ENCODE results near the gene SLC25A24.
"Not testable (repeated sequence)": the region's sequence is repeated elsewhere in the genome, so short reads cannot be mapped to it uniquely, and the experiment has no call there.

SLC25A24 gene

DNA sequence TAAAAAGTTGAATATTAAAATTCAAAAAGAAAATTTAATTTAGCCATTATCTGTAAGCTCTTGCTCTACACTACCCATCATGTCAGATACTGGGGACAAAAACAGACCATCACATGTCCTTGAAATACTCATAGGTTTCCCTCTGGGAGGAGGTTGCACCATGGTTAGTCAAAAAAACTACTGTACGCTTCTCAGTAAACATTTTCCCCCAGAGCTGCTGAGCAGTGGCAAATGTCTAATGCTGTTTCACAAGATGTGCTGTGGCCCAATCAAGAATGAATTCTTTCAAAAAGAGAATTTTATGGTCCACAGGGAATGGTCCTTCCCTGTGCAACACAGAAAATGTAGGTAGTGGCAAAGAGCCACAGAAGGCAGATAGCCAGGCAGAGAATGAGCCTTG lies 6.1 kb downstream of the SLC25A24 start:
- no peak for DNase-seq (ENCODE audit: low spot score)

DNA sequence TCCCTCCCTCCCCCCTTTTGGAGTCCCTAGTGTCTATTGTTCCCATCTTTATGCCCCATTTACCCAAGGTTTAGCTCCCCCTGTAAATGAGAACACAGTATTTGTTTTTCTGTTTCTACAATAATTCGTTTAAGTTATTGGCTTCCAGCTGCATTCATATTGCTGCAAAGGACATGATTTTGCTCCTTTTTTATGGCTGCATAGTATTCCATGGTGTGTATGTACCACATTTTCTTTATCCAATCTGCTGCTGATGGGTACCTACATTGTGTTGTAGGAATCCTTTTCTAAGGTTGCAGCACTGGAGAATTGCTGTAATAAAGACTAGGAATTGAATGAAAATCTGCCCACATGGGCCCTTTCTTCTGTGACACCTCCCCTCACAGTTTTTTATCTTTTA lies 6.8 kb downstream of the SLC25A24 start:
- DNase-seq (ENCODE audit: low spot score) = no peak

DNA sequence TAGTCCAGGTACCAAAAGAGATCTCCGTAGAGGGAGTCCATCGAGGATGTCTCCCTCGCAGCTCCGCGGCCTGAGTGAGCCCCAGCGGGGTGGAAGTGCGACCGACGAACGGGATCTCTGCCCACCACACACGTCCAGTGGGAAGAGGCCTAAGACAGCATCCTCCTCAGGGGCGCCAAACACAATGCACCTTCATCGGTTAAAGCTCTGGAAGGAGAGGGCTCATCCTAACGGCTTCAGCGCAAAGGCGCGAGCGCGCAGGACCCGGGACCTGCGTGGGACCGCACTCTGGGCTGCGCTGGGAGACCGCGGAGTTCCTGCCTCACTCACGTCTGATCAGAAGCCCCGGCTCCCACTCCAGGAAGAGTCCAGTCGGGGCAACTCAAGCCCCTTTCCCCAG lies 7.6 kb downstream of the SLC25A24 start:
- DNase-seq (ENCODE audit: low spot score) = no peak

DNA sequence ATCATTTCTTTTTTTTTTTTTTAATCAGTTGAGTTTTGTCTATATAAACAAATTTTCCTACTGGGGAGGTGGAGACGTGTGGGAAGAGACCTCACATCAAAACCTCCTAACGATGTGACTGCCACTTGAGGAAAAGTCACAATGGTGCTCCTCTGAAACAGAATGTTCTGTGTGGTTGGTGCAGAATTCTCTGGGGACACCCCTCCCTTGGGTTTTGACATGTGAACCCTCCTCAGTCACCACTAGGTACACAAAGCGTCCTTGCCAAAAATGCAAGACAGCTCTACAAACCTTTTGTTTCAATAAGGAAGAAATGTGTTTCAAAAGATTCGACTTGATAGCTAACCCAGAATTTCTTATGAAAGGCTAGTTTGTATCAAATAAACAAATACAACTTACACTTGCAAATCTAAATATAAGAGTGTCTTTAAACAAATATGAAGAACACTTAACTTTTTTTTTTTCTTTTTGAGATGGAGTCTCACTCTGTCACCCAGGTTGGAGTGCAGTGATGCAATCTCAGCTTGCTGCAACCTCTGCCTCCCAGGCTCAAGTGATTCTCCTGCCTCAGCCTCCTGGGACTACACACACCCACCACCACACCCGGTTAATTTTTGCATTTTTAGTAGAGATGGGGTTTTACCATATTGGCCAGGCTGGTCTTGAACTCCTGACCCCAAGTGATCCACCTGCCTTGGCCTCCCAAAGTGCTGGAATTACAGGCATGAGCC lies 9.3 kb downstream of the SLC25A24 start:
- DNase-seq (ENCODE audit: low spot score) = no peak

DNA sequence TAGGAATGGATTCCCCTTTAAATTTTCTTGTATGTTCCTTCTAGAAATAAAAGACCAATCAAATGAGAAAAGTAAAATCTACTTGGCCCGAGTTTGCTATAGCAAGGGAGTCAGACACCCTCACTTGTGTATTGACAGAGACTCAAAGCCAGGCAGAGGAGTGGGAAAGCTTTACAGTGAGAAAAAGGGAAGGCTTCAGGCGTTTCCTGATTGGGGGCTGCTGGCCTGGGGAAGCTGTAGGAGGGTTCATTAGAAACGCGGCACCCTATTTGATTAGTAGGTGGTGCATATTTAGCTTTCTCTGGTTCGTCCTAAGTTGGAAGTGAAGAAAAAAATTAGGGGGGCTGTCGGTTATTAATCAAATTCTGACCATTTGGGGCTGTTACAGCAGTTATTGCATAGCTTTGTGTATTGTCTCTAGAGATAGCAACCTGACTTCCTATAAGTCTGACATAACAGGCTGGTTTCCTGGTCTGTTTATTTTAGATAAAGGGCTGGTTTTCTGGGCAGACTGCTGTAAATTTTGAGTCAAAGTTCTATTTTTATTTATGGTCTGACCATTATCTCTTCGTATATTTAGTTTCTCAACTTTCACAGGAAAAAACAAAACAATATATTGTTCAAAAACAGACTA lies 10.0 kb downstream of the SLC25A24 start:
- DNase-seq (ENCODE audit: low spot score) = no peak

DNA sequence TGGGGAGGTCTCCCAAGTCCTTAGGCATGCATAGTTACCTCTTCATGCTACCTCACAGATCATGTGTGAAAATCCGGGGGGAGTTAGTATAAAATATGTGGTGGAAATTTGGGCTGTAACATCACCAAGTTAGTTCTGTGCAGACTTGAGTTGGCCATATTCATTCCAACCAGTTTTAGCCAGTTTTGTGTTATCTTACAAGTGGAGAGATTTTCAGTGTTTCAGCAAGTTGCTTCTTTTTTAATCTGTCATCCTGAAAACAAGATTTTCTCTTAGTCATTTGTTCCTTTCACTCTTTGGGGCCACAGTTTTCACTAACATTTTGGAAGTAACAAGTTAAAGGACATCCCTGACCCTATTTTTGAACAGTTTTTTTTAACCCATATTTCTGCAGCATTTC lies 11.3 kb downstream of the SLC25A24 start:
- no peak for DNase-seq (ENCODE audit: low spot score)

DNA sequence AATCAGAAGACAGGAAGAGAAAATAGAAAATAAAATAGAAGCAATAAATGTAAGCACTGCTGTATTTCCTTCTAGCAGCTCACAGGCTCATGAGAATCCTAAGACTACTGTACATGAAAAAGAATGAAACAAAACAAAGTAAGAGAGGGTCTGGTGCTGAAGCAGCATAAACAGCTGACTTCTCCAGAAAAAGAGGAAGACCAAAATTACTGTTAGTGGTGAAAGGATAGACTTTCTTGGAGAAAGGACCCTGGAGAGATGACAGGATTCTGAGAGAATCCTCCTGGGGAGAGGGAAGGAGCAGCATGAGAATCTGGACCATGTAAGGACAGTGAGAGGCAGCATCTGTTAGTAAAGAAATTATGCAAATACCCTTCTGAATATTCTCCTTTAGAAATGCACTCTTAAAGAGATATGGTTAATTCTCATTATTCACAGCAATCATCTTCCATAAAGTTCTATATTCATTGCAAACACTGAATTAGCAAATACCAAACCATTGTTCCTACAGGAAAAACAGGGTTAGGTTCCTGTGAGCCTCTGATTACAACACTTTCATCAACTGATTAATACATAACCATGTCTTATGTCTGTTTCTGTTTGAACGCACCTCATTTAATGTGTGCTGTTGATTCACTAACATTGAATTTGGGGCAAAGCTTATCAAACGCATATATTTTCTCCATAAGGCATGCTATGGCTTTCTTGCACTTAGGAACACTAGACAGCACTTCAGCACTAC lies 17.0 kb downstream of the SLC25A24 start:
- no peak for DNase-seq (ENCODE audit: low spot score)

DNA sequence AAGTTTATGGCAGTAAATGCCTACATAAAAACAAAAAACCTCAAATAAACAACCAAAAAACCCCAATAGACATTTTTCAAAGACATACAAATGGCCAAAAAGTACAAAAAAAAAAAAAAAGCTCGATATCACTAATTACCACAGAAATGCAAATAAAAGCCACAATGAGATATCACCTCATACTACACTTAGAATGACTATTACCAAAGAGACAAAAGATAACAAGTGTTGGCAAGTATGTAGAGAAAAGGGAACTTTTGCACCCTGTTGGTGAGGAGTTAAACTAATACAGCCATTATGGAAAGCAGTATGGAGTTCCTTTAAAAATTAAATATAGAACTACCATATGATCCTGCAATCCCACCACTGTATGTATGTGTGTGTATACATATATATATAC lies 21.1 kb downstream of the SLC25A24 start:
- DNase-seq (ENCODE audit: low spot score) = no peak

DNA sequence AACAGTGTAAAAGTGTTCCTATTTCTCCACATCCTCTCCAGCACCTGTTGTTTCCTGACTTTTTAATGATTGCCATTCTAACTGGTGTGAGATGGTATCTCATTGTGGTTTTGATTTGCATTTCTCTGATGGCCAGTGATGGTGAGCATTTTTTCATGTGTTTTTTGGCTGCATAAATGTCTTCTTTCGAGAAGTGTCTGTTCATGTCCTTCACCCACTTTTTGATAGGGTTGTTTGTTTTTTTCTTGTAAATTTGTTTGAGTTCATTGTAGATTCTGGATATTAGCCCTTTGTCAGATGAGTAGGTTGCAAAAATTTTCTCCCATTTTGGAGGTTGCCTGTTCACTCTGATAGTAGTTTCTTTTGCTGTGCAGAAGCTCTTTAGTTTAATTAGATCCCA lies 37.7 kb downstream of the SLC25A24 start:
- not testable (repeated sequence) for DNase-seq (ENCODE audit: low spot score)

DNA sequence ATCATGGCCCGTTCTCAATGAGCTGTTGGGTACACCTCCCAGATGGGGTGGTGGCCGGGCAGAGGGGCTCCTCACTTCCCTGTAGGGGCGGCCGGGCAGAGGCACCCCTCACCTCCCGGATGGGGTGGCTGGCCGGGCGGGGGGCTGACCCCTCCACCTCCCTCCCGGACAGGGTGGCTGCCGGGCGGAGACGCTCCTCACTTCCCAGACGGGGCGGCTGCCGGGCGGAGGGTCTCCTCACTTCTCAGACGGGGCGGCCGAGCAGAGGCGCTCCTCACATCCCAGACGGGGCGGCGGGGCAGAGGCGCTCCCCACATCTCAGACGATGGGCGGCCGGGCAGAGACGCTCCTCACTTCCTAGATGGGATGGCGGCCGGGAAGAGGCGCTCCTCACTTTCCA lies 40.2 kb downstream of the SLC25A24 start:
- DNase-seq (ENCODE audit: low spot score) = not testable (repeated sequence)

DNA sequence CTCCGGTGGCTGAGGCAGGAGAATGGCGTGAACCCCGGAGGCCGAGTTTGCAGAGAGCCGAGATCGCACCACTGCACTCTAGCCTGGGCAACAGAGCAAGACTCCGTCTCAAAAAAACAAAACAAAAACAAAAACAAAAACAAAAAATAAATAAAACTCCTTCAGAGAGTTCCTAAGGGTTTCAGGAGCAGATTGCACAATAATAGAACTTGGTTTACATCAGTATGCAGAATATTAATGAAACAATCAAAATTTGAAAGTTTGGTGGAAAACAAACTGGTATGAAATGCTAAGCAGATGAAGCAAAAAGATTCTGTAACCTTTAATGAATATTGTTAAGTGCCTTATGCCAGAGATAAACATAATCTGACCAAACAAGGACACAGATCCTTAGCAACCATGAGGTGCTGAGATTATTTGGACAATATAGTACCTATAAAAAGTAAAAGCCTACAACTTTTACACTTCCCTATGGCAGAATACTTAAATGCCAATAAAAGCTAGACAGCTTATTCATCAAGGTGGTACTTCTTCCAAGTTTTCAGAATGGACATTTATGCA lies 41.2 kb downstream of the SLC25A24 start:
- DNase-seq (ENCODE audit: low spot score) = no peak

DNA sequence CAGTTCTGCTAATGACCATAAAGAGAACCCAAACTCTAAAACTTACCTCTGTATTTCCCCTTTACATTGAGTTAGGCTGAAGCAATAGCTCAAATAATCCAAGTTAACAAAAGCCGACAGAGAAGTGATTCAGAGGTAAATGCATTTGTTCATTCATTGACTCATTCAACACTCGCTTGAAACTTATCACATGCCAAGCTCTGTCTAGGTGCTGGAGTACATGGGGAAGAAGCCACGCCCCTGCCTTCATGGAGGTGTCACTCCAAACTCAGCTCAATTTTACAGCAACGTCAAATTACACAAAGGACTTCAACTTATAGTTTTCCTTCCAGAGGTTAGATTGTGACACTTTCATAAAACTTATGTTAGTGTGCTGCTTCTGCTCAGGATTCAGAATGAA lies 45.8 kb downstream of the SLC25A24 start:
- no peak for DNase-seq (ENCODE audit: low spot score)

DNA sequence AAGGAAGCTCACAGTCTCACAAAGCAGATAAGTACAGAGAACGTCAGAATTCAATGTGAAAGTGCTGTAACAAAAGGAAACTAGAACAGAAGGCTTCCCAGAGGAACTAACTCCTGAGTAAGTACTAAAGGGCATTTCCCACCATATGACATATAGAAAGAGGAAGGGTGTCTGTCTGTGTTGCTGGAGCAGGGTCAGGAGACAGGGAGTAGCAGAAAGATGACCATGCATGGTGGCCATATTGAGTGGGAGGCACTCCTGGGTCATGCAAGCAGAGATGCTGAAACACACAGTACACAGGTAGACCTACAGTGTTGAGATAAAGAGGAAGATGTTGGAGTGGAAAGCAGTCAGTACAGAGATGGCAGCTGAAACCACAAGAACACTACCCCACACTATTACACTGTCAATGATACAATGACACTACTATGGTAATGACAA lies 47.3 kb downstream of the SLC25A24 start:
- DNase-seq (ENCODE audit: low spot score) = no peak

DNA sequence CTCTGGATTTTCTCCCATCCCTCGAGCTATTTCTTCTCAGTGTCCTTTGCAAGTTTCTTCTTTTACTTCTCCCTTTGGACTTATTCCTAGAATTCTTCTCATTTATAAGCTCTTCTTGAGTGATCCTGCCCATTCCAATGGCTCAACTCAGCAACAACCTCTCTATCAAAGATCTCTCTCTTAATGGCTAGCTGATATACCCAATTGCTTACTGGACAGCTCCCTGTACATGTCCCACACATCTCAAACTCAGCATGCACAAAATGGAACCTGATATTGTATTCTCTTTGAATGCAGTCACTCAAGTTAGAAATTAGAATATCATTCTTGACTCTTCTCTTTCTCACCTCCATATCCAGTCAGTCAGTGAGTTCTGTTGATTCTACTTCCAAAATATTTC lies 48.6 kb downstream of the SLC25A24 start:
- DNase-seq (ENCODE audit: low spot score) = no peak

DNA sequence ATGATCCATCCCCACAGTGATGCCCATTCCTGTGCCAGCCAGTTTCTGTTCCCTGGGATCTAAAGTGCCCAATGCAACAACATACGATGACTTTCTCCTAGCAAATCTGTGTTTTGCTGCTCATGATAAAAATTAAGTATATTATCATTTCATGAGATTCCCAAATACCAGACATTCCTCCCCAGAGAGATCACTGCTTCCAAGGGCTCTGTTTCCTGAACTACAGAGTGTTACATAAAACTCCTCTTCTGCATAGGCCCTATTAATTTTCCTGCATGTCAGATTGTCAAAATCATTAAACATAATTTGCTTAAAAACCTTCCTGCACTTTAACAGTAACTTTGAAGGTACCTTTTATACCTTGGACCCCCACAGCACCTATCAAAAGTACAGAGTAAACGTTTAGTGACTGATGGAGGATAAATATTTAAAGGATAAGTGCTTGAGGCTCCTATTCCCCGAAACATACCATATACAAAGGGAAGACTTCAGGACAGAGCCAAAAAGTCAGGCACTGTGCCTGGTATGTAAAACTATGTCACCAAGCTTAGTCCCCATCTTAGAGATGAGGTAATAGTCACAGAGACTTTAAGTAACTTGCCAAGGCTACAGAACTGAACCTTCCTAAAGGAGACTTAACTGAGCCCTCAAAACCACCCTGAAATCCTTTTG lies 50.2 kb downstream of the SLC25A24 start:
- no peak for DNase-seq (ENCODE audit: low spot score)

DNA sequence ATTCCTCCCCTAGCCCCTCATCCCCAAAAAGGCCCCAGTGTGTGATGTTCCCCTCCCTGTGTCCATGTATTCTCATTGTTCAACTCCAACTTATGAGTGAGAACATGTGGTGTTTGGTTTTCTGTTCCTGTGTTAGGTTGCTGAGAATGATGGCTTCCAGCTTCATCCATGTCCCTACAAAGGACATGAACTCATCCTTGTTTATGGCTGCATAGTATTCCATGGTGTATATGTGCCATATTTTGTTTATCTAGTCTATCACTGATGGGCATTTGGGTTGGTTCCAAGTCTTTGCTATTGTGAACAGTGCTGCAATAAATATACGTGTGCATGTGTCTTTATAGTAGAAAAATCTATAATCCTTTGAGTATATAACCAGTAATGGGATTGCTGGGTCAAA lies 55.6 kb downstream of the SLC25A24 start:
- not testable (repeated sequence) for DNase-seq (ENCODE audit: low spot score)

DNA sequence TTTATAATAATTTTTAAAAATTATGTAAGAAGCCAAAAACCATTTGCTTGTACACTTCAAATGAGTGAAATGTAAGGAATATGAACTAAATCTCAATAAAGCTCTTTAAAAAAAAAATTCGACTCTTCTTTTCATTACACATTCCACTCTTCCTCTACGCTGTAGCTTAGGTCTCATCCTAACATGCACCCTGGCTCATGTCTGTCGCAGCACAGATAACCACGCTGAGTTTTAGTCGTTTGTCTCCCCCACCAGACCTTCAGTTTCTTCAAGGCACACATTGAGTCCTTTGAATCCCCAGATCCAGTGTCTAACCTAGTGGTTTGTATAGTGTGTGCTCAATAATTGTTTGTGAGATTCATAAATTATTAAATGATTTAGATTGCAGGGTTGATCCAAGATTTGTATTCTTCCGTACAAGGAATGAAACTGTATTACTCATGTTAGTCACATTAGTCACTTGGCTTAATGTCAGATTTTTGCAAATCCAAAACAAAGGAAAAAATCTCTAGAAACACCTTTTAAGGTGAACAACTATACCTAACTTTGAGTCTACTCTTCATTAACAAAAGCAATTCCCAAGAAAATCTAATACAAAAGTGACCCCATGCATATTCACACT lies 57.3 kb downstream of the SLC25A24 start:
- no peak for DNase-seq (ENCODE audit: low spot score)

DNA sequence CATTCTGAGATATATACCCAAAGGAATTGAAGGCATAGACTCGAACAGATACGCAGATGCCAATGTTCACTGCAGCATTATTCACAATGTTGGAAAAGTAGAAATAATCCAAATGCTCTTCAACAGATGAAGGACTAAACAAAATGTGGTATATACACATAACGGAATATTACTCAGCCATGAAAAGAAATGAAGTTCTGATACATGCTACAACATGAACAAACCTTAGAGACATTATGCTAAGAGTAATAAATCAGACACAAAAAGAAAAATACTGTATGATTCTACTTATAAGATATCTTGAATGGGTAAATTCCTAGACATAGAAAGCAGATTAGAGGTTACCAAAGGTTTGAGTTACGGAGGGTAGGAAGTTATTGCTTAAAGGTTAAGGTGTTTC lies 57.9 kb downstream of the SLC25A24 start:
- DNase-seq (ENCODE audit: low spot score) = no peak

DNA sequence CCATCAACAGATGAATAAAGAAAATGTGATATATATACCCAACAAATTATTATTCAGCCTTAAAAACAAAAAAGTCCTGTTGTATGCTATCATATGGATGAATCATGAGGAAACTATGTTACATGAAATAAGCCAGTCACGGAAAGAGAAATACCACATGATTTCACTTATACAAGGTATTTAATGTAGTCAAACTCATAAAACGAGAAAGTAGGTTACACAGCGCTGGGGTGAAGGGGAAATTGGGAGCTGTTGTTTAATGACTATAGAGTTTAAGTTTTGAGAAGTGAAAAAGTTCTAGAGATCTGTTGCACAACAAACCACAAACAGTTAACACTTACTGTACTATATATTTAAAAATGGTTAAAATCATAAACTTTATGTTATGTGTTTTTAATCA lies 58.5 kb downstream of the SLC25A24 start:
- DNase-seq (ENCODE audit: low spot score) = no peak

DNA sequence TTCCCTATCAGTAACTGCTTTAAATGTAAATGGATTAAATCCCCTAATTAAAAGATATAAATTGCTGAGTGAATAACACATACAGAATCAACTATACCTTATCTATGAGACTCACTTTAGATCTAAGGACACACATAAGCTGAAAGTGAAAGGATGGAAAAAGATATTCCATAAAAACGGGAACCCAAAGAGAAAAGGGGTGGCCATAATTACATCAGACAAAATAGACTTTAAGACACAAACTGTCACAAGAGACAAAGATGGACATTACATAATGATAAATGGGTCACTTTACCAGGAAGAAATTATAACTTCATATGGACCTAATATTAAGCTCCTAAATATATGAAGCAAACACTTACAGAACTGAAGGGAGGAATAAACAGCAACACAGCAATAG lies 59.2 kb downstream of the SLC25A24 start:
- no peak for DNase-seq (ENCODE audit: low spot score)

DNA sequence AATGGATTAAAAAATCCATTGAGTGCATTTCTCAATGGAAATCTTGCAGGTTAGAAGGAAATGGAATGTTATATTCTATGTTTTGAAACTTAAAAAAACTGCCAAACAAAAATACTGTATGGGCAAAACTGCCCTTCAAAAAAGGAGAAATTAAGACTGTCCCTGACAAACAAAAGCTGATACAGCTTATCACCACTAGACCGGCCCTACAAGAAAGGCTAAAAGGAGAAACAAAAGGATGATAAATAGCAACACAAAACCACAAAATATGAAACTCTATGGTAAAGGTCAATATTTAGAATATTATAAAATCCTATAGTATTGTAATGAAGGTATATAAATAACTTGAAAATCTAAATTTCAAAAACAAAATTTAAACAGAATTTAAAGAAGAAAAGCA lies 60.0 kb downstream of the SLC25A24 start:
- no peak for DNase-seq (ENCODE audit: low spot score)

DNA sequence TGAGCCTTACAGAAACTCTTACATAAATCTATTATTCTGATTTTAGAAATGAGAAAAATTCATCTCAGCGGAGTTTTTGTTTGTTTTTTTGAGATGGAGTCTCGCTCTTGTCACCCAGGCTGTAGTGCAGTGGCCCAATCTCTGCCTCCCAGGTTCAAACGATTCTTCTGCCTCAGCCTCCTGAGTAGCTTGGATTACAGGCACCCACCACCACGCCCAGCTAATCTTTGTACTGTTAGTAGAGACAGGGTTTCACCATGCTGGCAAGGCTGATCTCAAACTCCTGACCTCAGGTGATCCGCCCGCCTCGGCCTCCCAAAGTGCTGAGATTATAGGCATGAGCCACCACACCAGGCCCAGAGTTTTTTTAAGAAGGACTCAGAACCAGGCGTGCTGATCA lies 60.6 kb downstream of the SLC25A24 start:
- not testable (repeated sequence) for DNase-seq (ENCODE audit: low spot score)

Data from left forelimb (tissue), 1 donor.